DMS53 treated with DMSO at 0.1 percent for 48 hours (cell line): ENCODE data around the gene CORT.
"Not testable (repeated sequence)": the region's sequence is repeated elsewhere in the genome, so short reads cannot be mapped to it uniquely, and the experiment has no call there.

Experiments used
- DNase-seq: peaks from one replicate; lab custom pipeline; 2025; ENCODE audit not compliant: unreplicated experiment; lab: John Stamatoyannopoulos, UW

Gene CORT, protein sequence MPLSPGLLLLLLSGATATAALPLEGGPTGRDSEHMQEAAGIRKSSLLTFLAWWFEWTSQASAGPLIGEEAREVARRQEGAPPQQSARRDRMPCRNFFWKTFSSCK

DNA sequence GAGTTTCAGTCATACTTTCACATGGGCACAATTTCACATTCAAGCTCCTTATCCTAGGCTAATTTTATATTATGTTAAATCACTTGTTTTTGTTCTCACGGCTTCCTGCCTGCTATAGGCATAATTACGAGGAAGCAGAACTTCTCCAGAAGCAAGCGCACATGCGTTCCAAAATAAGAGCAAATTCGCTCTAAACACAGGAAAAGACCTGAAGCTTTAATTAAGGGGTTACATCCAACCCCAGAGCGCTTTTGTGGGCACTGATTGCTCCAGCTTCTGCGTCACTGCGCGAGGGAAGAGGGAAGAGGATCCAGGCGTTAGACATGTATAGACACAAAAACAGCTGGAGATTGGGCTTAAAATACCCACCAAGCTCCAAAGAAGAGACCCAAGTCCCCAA lies at the start of gene CORT:
Gene CORT (plus strand): TSS at position 281 of the 400 bp plus-strand sequence. CDS start 193 bp downstream, outside the sequence.
- no peak for DNase-seq

DNA sequence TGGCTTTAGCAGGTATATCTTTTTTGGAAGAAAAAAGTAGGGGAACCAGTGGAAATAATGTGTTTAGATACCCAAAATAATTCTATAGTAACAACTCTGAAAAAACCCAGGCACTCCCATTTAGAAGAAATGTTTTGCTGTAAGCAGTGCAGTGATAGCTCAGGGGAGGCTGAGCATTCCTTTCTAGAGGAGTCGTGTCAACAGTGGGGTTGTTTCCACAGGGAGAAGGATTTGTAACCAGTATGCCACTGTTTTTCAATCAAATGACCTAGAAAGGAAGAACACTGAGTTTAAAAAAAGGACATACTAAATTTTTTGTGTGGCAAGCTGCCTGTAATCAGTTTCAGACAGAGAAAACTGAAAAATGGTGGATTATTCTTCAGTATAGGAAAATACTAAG lies 48.5 kb upstream of the CORT start:
- DNase-seq = no peak

DNA sequence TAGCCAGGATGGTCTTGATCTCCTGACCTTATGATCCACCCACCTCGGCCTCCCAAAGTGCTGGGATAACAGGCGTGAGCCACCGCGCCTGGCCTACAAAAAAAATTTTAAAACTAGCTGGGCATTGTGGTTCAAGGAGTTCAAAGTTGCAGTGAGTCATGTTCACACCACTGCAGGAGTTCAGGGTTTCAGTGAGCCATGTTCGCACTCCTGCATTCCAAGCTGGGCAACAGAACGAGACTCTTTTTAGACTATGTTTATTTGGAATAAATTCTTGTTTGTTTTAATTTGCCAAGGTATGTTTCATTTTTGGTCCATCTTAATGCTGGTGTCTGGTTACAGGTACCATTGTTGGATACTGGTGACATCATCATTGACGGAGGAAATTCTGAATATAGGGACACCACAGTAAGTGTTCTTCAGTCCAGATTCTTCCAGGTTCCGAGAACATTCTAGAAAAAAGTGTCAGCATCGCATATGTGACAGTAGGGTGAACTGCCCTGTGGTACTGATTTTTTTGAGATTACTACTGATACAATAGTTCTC lies 47.0 kb upstream of the CORT start:
- DNase-seq = no peak

DNA sequence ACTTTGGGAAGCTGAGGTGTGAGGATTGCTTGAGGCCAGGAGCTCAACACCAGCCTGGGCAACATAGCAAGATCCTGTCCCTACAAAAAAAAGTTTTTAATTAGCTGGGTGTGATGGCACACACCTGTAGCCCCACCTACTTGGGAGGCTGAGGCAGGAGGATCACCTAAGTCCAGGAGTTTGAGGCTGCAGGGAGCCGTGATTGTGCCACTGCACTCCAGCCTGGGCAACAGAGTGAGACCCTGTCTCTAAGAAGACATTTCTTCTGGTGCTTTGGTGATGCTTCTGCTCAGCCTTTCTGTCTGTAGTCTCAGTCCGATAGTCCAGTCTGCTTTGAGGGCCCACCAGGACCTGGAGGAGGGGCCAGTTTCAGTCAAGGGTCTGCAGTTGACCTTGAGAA lies 42.6 kb upstream of the CORT start:
- DNase-seq = no peak

DNA sequence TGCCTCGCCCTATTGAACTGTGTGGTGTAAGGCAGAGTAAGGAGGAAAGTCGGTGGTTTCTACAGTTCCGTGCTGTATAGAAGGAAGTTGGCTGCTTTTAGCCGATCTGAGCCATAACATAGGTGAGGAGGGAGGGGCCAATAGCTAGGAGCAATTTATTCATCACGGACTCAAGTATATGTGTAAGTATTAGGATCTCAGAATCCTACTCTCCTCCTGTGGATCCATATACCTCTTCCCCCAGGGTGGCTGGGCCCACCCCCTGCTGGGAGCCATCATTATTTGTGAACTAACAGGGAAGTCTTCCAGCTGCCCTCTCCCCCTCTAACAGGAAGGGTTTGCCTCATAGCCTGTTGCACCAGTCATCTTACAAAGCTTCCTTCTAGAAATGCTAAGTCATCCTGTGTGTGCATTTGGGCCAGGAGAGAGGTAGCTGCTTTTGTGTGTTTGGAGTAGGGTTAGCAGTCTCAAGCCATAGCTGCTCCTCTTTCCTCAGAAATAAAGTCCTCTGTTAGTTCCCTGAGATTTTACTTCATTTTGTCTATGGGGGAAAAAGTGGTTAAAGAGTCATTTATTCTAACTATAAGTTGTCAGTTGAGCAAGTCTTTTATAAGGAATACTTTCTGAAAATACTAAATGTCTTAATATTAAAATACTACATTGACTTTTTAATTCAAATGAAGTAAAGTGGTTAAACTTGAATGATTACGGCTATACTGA lies 34.5 kb upstream of the CORT start:
- peak; percentile 41 for DNase-seq

GRCh38 chr1:10415967-10416366 lies 33.9 kb upstream of the CORT start:
- not testable (repeated sequence) for DNase-seq

- not testable (repeated sequence) for DNase-seq
These were observed 31.1 kb upstream of the CORT start for GRCh38 chr1:10418741-10419140.

DNA sequence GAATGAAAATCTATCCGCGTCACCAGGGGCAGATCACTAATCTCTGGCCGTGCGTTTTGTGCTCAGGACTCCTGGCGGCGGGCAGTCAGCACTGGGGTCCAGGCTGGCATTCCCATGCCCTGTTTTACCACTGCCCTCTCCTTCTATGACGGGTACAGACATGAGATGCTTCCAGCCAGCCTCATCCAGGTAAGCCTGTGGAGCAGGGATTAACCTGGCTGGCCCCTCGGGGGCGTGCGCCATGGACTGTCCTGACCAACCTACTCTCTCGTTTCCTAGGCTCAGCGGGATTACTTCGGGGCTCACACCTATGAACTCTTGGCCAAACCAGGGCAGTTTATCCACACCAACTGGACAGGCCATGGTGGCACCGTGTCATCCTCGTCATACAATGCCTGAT lies 30.5 kb upstream of the CORT start:
- no peak for DNase-seq

GRCh38 chr1:10421637-10422036 lies 28.2 kb upstream of the CORT start:
- no peak for DNase-seq

GRCh38 chr1:10424034-10424433 lies 25.8 kb upstream of the CORT start:
- DNase-seq = no peak

GRCh38 chr1:10424651-10425050 lies 25.2 kb upstream of the CORT start:
- no peak for DNase-seq

DNA sequence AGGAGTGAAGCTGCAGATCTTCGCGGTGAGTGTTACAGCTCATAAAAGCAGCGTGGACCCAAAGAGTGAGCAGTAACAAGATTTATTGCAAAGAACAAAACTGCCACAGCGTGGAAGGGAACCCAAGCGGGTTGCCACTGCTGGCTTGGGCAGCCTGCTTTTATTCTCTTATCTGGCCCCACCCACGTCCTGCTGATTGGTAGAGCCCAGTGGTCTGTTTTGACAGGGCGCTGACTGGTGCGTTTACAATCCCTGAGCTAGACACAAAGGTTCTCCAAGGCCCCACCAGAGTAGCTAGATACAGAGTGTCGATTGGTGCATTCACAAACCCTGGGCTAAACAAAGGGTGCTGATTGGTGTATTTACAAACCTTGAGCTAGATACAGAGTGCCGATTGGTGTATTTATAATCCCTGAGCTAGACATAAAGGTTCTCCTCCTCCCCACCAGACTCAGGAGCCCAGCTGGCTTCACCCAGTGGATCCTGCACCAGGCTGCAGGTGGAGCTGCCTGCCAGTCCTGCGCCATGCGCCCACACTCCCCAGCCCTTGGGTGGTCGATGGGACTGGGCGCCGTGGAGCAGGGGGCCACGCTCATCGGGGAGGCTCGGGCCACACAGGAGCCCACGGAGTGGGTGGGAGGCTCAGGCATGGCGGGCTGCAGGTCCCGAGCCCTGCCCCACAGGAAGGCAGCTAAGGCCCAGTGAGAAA lies 23.9 kb upstream of the CORT start:
- not testable (repeated sequence) for DNase-seq

DNA sequence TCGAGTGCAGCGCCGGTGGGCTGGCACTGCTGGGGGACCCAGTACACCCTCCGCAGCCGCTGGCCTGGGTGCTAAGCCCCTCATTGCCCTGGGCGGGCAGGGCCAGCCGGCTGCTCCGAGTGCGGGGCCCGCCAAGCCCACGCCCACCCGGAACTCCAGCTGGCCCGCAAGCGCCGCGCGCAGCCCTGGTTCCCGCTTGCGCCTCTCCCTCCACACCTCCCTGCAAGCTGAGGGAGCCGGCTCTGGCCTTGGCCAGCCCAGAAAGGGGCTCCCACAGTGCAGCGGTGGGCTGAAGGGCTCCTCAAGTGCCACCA lies 23.3 kb upstream of the CORT start:
- not testable (repeated sequence) for DNase-seq

- DNase-seq = no peak
These were observed 20.8 kb upstream of the CORT start for GRCh38 chr1:10428984-10429383.

GRCh38 chr1:10429868-10430215 lies 20.0 kb upstream of the CORT start:
- no peak for DNase-seq

DNA sequence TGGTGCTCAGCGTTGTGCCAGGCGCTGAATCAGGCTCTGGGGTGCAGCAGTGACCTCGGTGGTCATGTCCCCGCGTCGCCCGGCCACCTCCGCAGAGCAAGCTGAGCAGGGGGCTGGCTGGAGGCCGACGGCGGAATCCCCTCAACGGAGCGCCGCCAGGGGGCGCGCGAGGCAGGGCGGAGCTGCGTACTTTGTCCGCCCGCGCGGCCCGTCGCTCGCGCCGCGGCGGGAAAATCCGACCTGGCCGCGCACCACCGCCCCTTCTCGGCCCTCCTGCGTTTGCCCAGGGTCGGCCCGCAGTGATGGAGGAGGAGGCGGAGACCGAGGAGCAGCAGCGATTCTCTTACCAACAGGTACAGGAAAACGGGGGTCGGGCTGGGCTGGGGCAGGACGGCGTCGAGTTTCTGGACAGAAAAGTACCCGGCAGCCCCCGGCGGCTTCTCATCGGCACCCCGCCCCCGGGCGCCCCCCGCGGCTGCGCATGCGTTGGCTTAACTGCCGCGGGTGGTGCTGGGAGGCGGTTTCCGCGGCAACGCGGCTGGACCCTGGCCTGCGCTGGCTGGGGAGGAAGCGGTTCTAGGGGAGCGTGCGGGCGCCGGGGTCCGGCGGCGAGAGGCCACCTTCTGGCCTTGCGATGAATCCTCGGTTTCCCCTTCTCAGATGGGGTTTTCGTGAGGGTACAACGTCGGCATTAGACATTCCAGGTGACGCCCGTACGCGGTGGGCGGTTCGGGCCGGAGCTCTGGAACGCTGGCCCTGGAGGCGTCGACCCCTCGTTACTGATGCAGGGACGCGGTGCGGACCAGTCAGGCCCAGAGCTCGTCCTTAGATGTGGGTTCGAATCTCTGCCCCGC lies 19.4 kb upstream of the CORT start, which contains the start of gene CENPS:
Gene CENPS (plus strand): TSS at position 218 of the 854 bp plus-strand sequence. CDS start 85 bp downstream, at position 303.
- DNase-seq = peak; percentile 71

GRCh38 chr1:10431070-10431730 lies 18.6 kb upstream of the CORT start:
- no peak for DNase-seq

DNA sequence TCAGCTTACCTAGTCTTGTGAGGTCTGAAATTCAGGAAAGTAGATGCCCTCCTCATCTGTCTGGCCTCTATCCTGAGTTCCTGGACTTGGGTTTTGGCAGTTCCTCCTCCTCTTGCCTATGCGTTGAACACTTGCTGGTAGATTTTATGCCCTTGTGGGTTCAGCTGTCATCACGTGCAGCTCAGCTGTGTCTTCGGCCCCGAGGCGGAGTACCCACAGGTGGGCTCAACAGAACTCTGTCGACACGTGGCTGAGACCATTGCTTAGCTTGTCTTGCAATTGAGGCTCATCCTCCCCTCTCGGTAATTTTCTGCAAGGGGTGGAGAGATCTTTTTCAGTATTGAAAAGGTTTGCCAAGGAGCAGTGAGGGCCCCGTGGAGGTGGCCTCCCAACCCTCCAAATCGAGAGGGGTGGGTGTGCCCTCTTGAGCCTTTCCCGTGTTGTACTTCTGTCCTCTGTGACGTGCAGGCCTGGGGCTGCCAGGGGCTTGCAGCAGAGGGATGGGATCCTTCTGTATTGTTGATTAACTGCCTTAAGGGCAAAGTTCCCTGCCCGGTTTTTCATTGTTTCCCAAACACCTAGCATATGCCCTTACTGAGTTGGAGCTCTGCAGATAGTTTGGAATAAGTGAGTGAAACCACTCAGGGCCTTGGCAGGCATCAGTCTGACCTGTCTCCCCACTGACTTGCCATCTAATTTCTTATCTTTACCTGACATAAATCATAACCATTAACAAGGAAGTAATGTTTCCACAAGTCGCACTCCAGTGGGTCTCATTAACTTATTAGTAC lies 16.7 kb upstream of the CORT start:
- no peak for DNase-seq

DNA sequence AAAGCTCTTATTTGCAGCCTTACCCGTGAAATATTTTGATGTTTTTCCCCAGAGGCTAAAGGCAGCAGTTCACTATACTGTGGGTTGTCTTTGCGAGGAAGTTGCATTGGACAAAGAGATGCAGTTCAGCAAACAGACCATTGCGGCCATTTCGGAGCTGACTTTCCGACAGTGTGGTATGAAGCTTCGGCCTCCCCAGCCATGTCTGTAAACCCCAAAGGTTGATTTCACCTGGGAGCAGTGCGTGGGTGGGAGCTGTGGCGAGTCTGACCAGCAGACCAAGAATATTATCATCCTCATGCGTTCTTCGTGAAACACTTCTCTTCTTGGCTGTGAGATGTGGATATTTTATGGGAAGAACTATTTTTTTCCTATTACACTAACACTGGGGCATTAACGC lies 16.0 kb upstream of the CORT start:
- no peak for DNase-seq

DNA sequence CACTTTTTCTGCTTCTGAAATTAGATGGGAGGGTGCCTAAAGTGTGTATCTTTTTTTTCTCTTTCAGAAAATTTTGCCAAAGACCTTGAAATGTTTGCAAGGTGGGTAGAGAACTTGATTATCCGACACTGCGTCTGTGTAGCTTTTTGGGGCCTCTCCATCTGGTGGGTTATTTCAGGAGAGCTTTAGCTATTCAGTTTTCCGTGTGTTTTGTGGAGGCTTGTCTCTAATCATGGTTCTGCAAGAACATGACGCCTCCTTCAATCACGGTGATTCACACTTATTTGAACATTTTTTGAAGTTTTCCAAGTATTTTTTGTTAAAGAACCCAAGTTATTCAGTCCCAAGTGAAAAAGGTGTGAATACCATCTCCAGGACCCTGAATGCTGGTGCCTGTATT lies 15.2 kb upstream of the CORT start:
- no peak for DNase-seq
